ENCODE data around the gene LTB4R.

DNA sequence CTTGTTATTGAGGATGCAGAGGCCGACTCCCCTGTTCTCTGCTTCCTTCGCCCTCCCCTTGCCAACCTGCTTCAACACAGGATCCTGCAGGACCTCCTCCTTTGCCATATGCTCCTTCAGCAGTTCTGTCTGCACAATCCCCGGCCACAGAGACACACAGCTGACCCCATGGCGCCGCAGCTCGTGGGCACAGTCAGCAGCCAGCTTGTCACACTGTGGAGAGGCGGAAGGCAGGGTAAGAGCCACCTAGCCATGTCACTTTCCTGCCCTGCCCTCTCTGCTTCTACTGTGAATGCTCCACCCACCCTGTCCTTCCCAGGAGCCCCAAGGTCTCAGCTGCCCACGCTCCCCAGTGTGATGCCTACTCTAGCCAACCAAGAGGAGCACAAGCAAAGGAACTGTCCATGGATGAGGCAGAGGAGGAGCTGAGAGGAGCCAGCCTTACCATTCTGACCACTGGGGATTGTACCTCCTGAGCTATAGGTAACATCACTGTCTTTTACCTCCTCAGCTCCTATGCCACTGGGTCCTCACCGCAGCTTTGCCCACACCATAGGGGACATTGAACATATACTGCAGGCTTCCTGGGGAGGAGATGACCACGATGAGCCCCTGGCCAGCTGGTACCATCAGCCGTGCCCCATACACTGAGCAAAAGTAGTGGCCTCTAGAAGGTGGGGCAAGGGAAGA lies 19.0 kb upstream of the LTB4R start:
- TF ChIP-seq NFYB (CRISPR knock-in tag; conservative IDR thresholded peaks at IDR 0.05; ENCODE audit: low read depth) = no peak
- TF ChIP-seq ZNF232 (CRISPR knock-in tag; IDR thresholded peaks at IDR 0.05) = no peak
- TF ChIP-seq, protein P1, sequence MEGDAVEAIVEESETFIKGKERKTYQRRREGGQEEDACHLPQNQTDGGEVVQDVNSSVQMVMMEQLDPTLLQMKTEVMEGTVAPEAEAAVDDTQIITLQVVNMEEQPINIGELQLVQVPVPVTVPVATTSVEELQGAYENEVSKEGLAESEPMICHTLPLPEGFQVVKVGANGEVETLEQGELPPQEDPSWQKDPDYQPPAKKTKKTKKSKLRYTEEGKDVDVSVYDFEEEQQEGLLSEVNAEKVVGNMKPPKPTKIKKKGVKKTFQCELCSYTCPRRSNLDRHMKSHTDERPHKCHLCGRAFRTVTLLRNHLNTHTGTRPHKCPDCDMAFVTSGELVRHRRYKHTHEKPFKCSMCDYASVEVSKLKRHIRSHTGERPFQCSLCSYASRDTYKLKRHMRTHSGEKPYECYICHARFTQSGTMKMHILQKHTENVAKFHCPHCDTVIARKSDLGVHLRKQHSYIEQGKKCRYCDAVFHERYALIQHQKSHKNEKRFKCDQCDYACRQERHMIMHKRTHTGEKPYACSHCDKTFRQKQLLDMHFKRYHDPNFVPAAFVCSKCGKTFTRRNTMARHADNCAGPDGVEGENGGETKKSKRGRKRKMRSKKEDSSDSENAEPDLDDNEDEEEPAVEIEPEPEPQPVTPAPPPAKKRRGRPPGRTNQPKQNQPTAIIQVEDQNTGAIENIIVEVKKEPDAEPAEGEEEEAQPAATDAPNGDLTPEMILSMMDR (IDR thresholded peaks at IDR 0.05) = no peak
- TF ChIP-seq ZNF138 (CRISPR knock-in tag; conservative IDR thresholded peaks at IDR 0.05) = no peak
- TF ChIP-seq, protein P2, sequence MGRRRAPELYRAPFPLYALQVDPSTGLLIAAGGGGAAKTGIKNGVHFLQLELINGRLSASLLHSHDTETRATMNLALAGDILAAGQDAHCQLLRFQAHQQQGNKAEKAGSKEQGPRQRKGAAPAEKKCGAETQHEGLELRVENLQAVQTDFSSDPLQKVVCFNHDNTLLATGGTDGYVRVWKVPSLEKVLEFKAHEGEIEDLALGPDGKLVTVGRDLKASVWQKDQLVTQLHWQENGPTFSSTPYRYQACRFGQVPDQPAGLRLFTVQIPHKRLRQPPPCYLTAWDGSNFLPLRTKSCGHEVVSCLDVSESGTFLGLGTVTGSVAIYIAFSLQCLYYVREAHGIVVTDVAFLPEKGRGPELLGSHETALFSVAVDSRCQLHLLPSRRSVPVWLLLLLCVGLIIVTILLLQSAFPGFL (CRISPR knock-in tag; IDR thresholded peaks at IDR 0.05; ENCODE audit: borderline replicate concordance) = no peak
- TF ChIP-seq, protein P3, sequence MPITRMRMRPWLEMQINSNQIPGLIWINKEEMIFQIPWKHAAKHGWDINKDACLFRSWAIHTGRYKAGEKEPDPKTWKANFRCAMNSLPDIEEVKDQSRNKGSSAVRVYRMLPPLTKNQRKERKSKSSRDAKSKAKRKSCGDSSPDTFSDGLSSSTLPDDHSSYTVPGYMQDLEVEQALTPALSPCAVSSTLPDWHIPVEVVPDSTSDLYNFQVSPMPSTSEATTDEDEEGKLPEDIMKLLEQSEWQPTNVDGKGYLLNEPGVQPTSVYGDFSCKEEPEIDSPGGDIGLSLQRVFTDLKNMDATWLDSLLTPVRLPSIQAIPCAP (CRISPR knock-in tag; IDR thresholded peaks at IDR 0.05) = no peak
- TF ChIP-seq, protein P4, sequence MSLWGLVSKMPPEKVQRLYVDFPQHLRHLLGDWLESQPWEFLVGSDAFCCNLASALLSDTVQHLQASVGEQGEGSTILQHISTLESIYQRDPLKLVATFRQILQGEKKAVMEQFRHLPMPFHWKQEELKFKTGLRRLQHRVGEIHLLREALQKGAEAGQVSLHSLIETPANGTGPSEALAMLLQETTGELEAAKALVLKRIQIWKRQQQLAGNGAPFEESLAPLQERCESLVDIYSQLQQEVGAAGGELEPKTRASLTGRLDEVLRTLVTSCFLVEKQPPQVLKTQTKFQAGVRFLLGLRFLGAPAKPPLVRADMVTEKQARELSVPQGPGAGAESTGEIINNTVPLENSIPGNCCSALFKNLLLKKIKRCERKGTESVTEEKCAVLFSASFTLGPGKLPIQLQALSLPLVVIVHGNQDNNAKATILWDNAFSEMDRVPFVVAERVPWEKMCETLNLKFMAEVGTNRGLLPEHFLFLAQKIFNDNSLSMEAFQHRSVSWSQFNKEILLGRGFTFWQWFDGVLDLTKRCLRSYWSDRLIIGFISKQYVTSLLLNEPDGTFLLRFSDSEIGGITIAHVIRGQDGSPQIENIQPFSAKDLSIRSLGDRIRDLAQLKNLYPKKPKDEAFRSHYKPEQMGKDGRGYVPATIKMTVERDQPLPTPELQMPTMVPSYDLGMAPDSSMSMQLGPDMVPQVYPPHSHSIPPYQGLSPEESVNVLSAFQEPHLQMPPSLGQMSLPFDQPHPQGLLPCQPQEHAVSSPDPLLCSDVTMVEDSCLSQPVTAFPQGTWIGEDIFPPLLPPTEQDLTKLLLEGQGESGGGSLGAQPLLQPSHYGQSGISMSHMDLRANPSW (CRISPR knock-in tag; conservative IDR thresholded peaks at IDR 0.05; ENCODE audit: low read depth) = no peak
- TF ChIP-seq, protein P5, sequence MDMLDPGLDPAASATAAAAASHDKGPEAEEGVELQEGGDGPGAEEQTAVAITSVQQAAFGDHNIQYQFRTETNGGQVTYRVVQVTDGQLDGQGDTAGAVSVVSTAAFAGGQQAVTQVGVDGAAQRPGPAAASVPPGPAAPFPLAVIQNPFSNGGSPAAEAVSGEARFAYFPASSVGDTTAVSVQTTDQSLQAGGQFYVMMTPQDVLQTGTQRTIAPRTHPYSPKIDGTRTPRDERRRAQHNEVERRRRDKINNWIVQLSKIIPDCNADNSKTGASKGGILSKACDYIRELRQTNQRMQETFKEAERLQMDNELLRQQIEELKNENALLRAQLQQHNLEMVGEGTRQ (CRISPR knock-in tag; IDR thresholded peaks at IDR 0.05) = no peak
- no peak for TF ChIP-seq TP53 (CRISPR knock-in tag; IDR thresholded peaks at IDR 0.05)
- TF ChIP-seq MYBL2 (CRISPR knock-in tag; IDR thresholded peaks at IDR 0.05) = no peak

Data from WTC11 (cell line).